Spinal cord (tissue), 10 donors: Measurements from ENCODE around the gene NID1. TPM values are rescaled to one million over a fixed set of nuclear protein-coding genes. Genes with fewer than 3 reads are reported as not detected.

Source experiments
- DNase-seq, 6 donors: peaks; one replicate each; pipeline versions ENCODE4 v3.0.0 to v3.0.0-alpha.2; 2013 to 2015; ENCODE audit warnings: low spot score in 6 of 6, low read depth in 4 of 6
- H3K27ac ChIP-seq: one replicate; pipeline ENCODE4 v1.5.1; 2013; ENCODE audit warnings: low read depth, low read length, control low read depth
- H3K27me3 ChIP-seq: one replicate; pipeline ENCODE4 v1.6.1; 2013; ENCODE audit warnings: low read length; ENCODE audit not compliant: control insufficient read depth, insufficient read depth
- H3K36me3 ChIP-seq: one replicate; pipeline ENCODE4 v1.6.1; 2013; ENCODE audit warnings: low read length; ENCODE audit not compliant: control insufficient read depth, insufficient read depth
- H3K4me1 ChIP-seq: one replicate; pipeline ENCODE4 v1.6.1; 2013; ENCODE audit warnings: low read length; ENCODE audit not compliant: control insufficient read depth, insufficient read depth
- H3K4me3 ChIP-seq: one replicate; pipeline ENCODE4 v1.5.1; 2013; ENCODE audit warnings: low read depth, low read length, control low read depth
- H3K9me3 ChIP-seq: one replicate; pipeline ENCODE4 v1.6.1; 2013; ENCODE audit warnings: low read length; ENCODE audit not compliant: control insufficient read depth, insufficient read depth
- WGBS: methylation state at CpG from one replicate; pipeline ENCODE4 v1.1.5; 2013; ENCODE audit warnings: missing lambda C conversion rate; ENCODE audit not compliant: insufficient coverage; 5-methylcytosine and 5-hydroxymethylcytosine counted together
- polyA plus RNA-seq, 2 donors: library from polyadenylated mRNA; unstranded; fragments of 120-200 nt; gene quantifications; one replicate each; pipeline ENCODE4 v1.2.1, GENCODE V29; 2013; ENCODE audit not compliant: insufficient read length in 2 of 2
- total RNA-seq, 2 donors: library from RNA; depleted of rRNA in 1 of 2; stranded (reverse); fragments of 120-200 nt in 1 of 2; fragments of >200 nt in 1 of 2; gene quantifications; one replicate each; pipeline versions ENCODE4 v1.2.3 to v1.2.4, GENCODE V29; 2013 to 2014
- donor health status: healthy.

The NID1 gene
- total and polyA plus RNA-seq, 4 donors = 92.7 to 160 (median 95.3) TPM

DNA sequence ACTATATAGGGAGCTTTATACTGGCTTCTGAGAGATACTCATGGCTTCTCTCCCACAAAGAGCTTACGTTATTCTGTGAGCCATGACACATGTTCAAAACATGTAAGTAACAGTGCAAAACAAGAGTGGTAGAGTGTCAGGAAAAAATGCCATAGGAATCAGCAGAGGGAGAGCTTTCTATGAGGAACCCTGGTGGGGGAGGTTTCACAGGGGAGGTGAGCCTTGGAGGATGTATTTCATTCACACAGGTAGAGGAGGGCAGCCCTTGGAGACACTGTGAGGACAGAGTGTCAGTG lies 125.5 kb downstream of the NID1 start:
- H3K27ac ChIP-seq = no peak overlapping the region
- no peaks in the 10 kb centered on the region for H3K9me3 ChIP-seq
- no CpG with 5 or more reads among the region's 1 CpG for WGBS
- no peak overlapping the region for H3K4me3 ChIP-seq
- no peaks in the 10 kb centered on the region for H3K4me1 ChIP-seq
- no peak for DNase-seq
- no peaks in the 10 kb centered on the region for H3K27me3 ChIP-seq
- no peaks in the 10 kb centered on the region for H3K36me3 ChIP-seq

DNA sequence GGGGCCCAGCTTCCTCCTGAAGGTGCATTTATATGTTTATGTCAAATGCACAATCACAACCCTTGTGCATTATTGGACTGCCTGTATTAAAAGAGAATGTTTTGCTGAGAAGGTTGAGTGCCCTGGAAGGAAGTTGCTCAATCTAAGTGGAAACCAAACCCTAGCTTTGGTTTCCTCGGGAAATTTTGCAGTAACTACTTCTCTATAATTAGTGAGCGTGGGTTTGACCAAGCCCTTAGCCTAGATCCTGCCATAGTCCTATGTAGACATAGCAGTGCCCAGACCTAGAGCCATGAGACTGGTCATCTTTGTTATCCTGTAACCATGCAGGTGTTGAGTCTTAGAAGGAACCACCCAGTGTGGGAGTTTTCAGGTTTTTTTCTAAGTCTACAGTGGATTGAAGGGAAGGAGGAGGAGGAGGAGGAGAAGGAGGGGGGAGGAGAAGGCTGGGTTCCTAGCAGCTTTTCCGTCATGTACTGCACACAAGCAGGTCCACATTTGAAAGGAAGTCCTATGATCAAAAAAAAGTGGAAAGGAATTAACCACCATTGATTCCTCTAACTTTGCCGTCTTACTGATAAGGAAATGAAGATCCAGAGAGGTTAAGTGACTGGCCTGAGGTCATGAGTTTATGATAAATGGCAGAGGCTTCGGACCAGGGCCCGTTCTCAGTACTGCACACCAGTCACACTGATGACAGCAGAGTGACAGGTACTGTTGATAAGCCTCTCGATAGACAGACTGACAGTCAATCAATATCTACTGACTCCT lies 126.0 kb downstream of the NID1 start:
- no peak overlapping the region for H3K27ac ChIP-seq
- 88% methylated on average over 4 of the region's 7 CpGs for WGBS

DNA sequence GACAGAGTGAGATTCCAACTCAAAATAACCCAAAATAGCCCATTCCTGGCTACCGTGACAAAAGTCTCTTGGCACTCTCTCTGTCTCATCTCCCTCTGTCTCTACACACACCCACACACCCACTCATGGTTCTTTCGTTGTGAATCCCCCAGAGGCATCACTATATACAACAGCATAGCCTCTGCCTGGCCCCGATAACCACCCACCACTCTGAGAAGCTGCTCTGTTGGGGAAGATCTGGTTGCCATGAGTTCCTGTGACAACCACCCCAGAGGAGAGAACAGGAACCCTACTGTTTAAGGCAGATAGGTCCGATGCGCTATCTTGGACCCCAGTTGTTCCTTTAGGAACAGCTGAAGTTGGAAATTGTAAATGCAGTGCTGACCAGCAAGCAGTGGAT lies 127.8 kb downstream of the NID1 start:
- WGBS = 86% methylated on average over 4 of the region's 5 CpGs
- no peak for DNase-seq

More for the DNA sequence above, 126.0 kb downstream of the NID1 start:
- Histone ChIP-seq H3K9me3 (no peaks in the 10 kb centered on the region), H3K36me3 (no peaks in the 10 kb centered on the region), H3K27me3 (no peaks in the 10 kb centered on the region), H3K4me3 (no peak overlapping the region), H3K4me1 (no peaks in the 10 kb centered on the region)
- no peak for DNase-seq

DNA sequence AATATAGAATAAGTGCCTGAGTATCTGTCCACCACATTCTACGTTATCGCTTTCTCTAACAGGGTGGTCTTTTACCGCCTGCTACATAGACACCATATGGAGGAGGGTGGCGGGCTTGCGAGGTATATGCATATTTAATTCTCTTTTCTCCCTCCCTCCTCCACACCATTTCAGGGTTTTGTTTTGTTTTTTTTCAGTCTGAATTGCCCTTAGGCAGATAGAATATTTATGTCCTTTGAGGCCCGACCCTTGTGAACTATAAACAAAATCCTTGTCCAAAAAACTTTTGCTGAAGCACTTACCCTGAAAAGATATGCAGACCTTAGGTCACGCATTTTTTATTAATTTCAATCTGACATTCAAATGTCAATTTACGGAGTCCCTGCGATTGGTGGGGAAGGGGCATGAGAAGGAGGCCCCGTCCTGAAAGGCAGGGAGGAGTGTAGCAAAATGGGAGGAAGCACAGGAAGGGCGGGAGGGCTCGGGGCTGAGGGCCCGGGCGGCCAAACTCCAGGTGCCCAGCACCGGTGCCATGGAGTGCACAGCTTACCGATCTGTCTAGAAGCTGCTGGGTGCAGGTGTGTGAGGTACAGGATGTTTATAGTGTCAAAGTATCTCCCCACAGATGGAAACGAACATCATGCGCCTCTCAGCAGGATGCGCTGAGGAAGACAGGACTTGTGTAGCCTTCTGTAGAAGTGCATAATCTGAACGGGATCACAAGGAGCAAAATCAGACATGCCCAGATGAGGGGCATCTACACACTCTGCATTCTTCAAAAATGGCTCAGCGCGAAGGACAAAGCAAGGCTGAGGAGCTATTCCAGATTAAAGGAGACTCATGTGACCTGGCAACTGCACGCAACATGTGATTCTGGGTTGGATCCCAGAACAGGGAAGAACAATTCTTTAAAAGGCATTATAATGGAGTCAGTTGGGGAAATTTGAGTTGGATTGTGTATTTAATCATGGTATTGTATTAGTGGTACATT lies 129.4 kb downstream of the NID1 start:
- no peaks in the 10 kb centered on the region for H3K9me3 ChIP-seq
- no peak for DNase-seq
- no peaks in the 10 kb centered on the region for H3K27me3 ChIP-seq
- H3K27ac ChIP-seq = no peak overlapping the region
- H3K36me3 ChIP-seq = no peaks in the 10 kb centered on the region
- 72% methylated on average over 14 of the region's 23 CpGs for WGBS
- H3K4me1 ChIP-seq = peaks cover 4% of the 10 kb centered on the region
- H3K4me3 ChIP-seq = no peak overlapping the region

More for the DNA sequence above, 127.8 kb downstream of the NID1 start:
- Histone ChIP-seq H3K27ac (no peak overlapping the region), H3K27me3 (no peaks in the 10 kb centered on the region), H3K9me3 (no peaks in the 10 kb centered on the region), H3K4me3 (no peak overlapping the region), H3K4me1 (peaks cover 4% of the 10 kb centered on the region), H3K36me3 (no peaks in the 10 kb centered on the region)

DNA sequence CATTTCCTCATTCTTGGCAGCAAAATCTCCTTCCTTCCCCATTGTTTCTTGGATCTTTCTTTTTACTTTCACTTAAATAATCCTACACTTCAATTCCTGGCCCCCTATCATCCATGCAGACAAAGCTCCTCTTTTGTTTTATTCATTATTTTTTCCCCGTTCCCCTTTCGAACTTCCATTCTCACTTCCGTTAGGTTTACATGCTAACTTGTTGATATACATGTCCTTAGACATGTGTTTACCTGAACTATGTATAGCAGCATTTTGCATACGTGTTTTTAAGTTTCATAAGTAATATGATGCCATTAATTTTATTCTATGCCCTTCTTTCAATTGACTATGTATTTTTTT lies 131.1 kb downstream of the NID1 start:
- Histone ChIP-seq H3K27me3 (no peaks in the 10 kb centered on the region), H3K4me1 (peaks cover 4% of the 10 kb centered on the region), H3K27ac (no peak overlapping the region), H3K4me3 (no peak overlapping the region), H3K9me3 (no peaks in the 10 kb centered on the region), H3K36me3 (no peaks in the 10 kb centered on the region)
- WGBS = no CpG with 5 or more reads among the region's 4 CpGs
- no peak for DNase-seq

DNA sequence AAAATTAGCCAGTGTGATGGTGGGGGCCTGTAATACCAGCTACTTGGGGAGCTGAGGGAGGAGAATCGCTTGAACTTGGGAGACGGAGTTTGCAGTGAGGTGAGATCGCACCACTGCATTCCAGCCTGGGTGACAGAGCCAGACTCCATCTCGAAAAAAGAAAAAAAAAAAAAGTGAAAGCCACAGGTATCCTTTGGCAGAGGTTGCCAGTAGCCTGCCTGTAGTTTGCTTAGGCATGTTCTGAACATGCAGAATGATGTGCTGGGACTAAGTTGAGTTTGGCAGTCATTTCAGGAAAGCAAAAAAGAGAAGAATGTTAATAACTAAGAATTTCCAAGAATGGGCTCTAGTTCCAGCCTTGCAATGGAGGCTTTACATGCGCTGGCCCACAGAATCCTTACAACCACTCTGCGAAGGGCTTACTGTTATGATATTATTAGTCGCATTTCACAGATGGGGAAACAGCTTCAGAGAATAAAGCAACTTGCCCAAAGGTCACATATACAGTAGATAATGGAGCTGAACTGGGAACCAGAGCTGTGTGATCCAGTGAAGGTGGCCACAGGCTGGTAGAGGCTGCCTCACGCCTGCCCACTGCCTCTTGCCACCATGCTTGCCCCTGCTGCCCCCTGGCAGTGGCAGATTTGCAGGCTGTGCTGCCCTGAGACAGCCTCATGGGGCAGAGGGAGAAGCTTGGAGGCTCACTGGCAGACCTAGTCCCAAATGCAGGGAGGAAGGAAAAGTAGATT lies 131.7 kb downstream of the NID1 start:
- Histone ChIP-seq H3K4me3 (no peak overlapping the region), H3K4me1 (peaks cover 4% of the 10 kb centered on the region), H3K36me3 (no peaks in the 10 kb centered on the region), H3K9me3 (no peaks in the 10 kb centered on the region), H3K27me3 (no peaks in the 10 kb centered on the region), H3K27ac (no peak overlapping the region)
- 92% methylated on average over 5 of the region's 8 CpGs for WGBS
- no peak for DNase-seq

DNA sequence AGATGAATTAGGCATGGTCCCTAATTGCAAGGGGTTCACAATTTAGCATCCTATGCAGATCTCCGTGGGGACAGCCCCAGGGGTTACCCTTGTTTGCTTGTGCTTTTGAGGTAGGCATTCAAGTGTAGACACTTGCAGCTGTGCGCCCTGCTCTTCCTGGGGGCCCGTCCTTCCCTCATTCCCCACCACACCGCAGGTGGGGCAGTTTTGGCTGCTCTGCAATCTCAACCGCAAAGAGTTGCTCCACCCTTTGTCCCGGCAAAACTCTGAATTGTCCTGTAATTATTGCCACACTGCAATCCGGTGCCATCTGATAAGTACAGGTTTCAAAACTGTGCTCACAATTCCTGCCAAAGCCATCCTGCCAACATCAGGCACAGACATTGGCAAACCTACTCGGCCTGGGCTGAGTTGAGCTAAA lies 132.8 kb downstream of the NID1 start:
- Histone ChIP-seq H3K4me1 (peaks cover 4% of the 10 kb centered on the region), H3K27me3 (no peaks in the 10 kb centered on the region), H3K27ac (no peak overlapping the region), H3K36me3 (no peaks in the 10 kb centered on the region), H3K9me3 (no peaks in the 10 kb centered on the region), H3K4me3 (no peak overlapping the region)
- WGBS = 48% methylated on average over 8 of the region's 8 CpGs
- DNase-seq = no peak

DNA sequence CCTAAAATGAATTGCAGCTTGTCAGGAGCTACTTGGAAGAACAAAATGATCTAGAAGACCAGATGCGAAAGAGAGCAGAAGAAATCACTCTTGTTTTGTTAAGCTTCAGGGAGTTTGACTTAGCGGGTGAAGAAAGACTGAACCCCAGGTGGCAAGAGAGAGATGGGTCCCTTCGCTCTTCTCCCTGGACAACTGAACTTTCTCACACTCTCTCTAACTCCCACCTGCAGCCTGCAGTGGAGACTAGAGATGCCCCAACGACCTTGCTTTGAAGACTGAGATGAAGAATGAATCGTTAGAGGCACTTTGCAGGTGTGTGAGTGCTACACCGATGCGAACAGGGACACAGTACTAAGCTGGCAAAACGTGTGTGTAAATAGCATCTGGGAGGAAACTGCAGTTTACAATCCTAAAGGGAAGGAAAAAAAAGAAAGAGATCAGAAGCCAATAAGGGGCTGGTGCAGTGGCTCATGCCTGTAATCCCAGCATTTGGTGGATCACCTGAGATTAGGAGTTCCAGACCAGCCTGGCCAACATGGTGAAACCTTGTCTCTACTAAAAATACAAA lies 133.6 kb downstream of the NID1 start:
- Histone ChIP-seq H3K4me1 (peaks cover 4% of the 10 kb centered on the region), H3K9me3 (no peaks in the 10 kb centered on the region), H3K27me3 (no peaks in the 10 kb centered on the region), H3K4me3 (no peak overlapping the region), H3K36me3 (no peaks in the 10 kb centered on the region), H3K27ac (no peak overlapping the region)
- no peak for DNase-seq
- WGBS = 65% methylated on average over 5 of the region's 8 CpGs

DNA sequence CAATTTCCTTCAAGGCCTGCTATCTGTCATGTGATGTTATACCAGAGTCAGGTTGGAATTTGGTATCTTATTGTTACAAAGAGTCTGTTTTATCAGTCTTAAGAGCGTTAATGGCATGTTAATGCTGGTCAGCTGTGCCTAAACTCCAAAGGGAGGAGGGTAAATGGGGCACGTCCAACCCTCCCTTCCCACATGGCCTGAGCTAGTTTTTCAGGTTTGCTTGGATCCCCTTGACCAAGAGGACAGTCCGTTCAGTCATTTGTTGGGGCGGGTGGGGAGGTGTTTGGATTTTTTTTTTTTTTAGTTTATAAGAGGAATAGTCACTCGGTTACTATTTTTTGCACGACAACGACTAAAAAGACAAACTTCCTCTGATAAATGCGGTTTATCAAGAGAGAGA lies 134.3 kb downstream of the NID1 start:
- WGBS = no CpG with 5 or more reads among the region's 8 CpGs
- H3K9me3 ChIP-seq = no peaks in the 10 kb centered on the region
- H3K27me3 ChIP-seq = no peaks in the 10 kb centered on the region
- H3K27ac ChIP-seq = no peak overlapping the region
- no peaks in the 10 kb centered on the region for H3K36me3 ChIP-seq
- no peak overlapping the region for H3K4me3 ChIP-seq
- peaks cover 4% of the 10 kb centered on the region for H3K4me1 ChIP-seq
- DNase-seq = no peak
